Body of pancreas (tissue), 4 donors: Measurements from ENCODE around the gene DMRTB1.

ENCODE experiments used
- CTCF ChIP-seq, 7 experiments: fragments of 450-650 bp in 4 of 7; fragments of 200-600 bp in 3 of 7; sonication (generic) in 3 of 7; IDR thresholded peaks; one replicate each; pipeline ENCODE4 v1.5.1; 2016 to 2019; ENCODE audit warnings: antibody characterized with exemption in 7 of 7
- POLR2A ChIP-seq, 3 donors: fragments of 450-650 bp; IDR thresholded peaks; one replicate each; pipeline ENCODE4 v1.6.1; 2016; ENCODE audit warnings: antibody characterized with exemption in 3 of 3, mild to moderate bottlenecking in 2 of 3

GRCh38 chr1:53468374-53468773, 9.2 kb downstream of the DMRTB1 start:
- no peak for TF ChIP-seq POLR2A (IDR thresholded peaks at IDR 0.05)
- TF ChIP-seq CTCF (IDR thresholded peaks at IDR 0.05) = no peak
